Activated T-helper 2 cell treated with anti-CD3 and anti-CD28 coated beads, Interferon-gamma antibody, Interleukin-2, Interleukin-4, amounts not matched to agents 10 μg/mL and 5 μg/mL and 100 μg/mL, durations not matched to agents 14 hours and 24 hours and 36 hours (primary cell): ENCODE results near the gene DNAAF3. TPM values are rescaled to one million over a fixed set of nuclear protein-coding genes. Genes with fewer than 3 reads are reported as not detected.

Experiments
- DNase-seq: peaks from one replicate; pipeline ENCODE4 v3.0.0; 2021; ENCODE audit warnings: low spot score
- H3K27ac Mint-ChIP-seq: one replicate; pipeline ENCODE4 v1.8.0; 2021; ENCODE audit warnings: mixed read lengths
- H3K27me3 Mint-ChIP-seq: one replicate; pipeline ENCODE4 v1.8.0; 2021; ENCODE audit warnings: low read depth, mixed read lengths
- H3K36me3 Mint-ChIP-seq: one replicate; pipeline ENCODE4 v1.8.0; 2021; ENCODE audit warnings: low read depth, mixed read lengths
- H3K4me1 Mint-ChIP-seq: one replicate; pipeline ENCODE4 v1.8.0; 2021; ENCODE audit warnings: low read depth, mixed read lengths
- H3K4me3 Mint-ChIP-seq: one replicate; pipeline ENCODE4 v1.8.0; 2021; ENCODE audit warnings: low read depth, mild to moderate bottlenecking, moderate library complexity, mixed read lengths
- H3K9me3 Mint-ChIP-seq: one replicate; pipeline ENCODE4 v1.8.0; 2021; ENCODE audit warnings: mixed read lengths
- intact Hi-C: fragments of 100-400 bp; cut with micrococcal nuclease; formaldehyde crosslinking; loops from one replicate; pipeline ENCODE4 v1.15.1; 2023
- total RNA-seq: library from RNA; stranded (reverse); gene quantifications from 2 replicates; pipeline ENCODE4 v1.2.3, GENCODE V29; 2022

Gene DNAAF3
- total RNA-seq, 1 donor from 2014 or later, result 0.27 TPM

DNA sequence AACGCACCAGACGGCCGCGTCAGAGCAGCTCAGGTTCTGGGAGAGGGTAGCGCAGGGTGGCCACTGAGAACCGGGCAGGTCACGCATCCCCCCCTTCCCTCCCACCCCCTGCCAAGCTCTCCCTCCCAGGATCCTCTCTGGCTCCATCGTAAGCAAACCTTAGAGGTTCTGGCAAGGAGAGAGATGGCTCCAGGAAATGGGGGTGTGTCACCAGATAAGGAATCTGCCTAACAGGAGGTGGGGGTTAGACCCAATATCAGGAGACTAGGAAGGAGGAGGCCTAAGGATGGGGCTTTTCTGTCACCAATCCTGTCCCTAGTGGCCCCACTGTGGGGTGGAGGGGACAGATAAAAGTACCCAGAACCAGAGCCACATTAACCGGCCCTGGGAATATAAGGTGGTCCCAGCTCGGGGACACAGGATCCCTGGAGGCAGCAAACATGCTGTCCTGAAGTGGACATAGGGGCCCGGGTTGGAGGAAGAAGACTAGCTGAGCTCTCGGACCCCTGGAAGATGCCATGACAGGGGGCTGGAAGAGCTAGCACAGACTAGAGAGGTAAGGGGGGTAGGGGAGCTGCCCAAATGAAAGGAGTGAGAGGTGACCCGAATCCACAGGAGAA is 50.9 kb downstream of the DNAAF3 start:
- peak overlapping the region; percentile 100 for H3K4me3 Mint-ChIP-seq
- H3K4me1 Mint-ChIP-seq, result peaks cover 29% of the 10 kb centered on the region
- intact Hi-C loops, result loop anchor here (2.0 to 10.0 kb wide), 3 partner anchors 35 to 509 kb away; partner anchors contain the start of genes PPP6R1 and ZNF784
- peaks cover 20% of the 10 kb centered on the region for H3K36me3 Mint-ChIP-seq
- H3K9me3 Mint-ChIP-seq, result no peaks in the 10 kb centered on the region
- H3K27me3 Mint-ChIP-seq, result peaks cover 2% of the 10 kb centered on the region
- peak overlapping the region; percentile 93 for H3K27ac Mint-ChIP-seq
- DNase-seq, result no peak

DNA sequence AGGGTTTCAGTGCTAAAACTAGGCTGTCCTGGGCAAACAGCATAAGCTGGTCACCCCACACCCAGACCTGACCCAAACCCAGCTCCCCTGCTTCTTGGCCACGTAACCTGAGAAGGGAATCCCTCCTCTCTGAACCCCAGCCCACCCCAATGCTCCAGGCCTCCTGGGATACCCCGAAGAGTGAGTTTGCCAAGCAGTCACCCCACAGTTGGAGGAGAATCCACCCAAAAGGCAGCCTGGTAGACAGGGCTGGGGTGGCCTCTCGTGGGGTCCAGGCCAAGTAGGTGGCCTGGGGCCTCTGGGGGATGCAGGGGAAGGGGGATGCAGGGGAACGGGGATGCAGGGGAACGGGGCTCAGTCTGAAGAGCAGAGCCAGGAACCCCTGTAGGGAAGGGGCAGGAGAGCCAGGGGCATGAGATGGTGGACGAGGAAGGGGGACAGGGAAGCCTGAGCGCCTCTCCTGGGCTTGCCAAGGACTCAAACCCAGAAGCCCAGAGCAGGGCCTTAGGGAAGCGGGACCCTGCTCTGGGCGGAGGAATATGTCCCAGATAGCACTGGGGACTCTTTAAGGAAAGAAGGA is 51.8 kb downstream of the DNAAF3 start:
- Mint-ChIP-seq H3K27ac (no peak overlapping the region), H3K9me3 (no peaks in the 10 kb centered on the region), H3K4me1 (peaks cover 26% of the 10 kb centered on the region), H3K27me3 (no peaks in the 10 kb centered on the region), H3K36me3 (peaks cover 25% of the 10 kb centered on the region), H3K4me3 (peak overlapping the region; percentile 66)
- intact Hi-C loops, result loop anchor here (5.0 to 10.0 kb wide), 2 partner anchors 143 to 510 kb away; partner anchors contain the start of genes PPP6R1 and ZNF784
- no peak for DNase-seq

DNA sequence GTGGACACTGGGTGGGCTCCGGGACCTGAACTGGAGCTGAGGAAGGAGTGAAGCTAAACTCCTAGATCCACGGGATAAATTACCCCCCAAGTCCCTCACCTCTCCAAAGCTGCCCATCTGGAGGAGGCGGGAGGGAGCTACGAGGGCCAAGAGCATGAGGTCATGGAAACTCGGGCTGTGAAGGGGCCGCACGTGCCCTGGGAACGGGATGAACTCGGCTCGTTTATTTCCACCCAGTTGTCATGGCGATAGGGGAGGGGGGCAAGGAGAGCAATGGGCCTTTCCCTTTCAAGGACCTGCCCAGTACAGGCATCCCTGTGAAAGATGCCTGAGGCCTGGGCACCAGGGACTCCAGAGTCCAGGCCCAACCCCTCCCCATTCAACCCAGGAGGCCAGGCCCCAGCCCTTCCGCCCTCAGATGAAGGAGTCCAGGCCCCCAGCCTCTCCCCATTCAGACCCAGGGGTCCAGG is 52.8 kb downstream of the DNAAF3 start:
- Mint-ChIP-seq H3K27me3 (no peaks in the 10 kb centered on the region), H3K4me3 (no peak overlapping the region), H3K4me1 (peaks cover 21% of the 10 kb centered on the region), H3K36me3 (peaks cover 33% of the 10 kb centered on the region), H3K27ac (no peak overlapping the region), H3K9me3 (no peaks in the 10 kb centered on the region)
- intact Hi-C loops, result loop anchor here (10.0 kb wide), 1 partner anchor 511 kb away; the partner anchor contains the start of gene ZNF784
- no peak for DNase-seq

DNA sequence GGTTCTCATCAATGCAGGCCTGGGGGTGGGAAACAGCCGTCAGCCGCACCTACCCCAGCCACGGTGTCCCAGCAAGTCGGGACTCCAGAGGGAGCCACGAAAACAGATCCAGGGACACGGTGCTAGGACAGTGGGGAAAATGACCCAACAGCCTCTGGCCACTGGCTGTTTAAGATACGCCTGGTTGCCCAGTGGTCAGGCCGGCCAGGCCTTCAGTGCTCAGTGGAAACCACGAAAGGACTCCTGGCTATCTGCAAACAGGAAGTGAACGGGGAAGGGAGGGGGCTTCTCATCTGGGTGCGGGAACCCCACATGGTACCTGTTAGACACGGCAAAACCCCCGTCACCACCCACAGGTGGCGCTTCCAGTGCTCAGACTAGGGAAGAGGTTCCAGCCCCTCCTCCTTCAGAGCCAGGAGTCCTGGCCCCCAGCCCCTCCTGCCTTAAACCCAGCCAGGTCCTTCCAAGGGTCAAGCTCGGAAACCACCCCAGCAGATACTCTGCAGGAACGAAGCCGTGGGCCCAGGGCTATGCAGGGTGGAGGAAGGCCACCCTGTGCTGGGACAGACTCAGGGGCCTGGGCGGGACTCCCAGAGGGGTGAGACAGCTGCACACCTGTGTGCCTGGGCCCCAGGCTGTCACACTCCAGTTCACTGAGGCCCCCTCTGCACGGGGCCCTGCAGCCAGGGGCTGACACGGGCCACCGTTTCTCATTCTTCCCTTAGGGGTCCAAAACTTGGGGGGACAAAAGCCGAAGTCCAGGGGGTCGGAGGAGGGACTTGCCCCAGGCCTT is 53.4 kb downstream of the DNAAF3 start:
- no peaks in the 10 kb centered on the region for H3K9me3 Mint-ChIP-seq
- H3K4me1 Mint-ChIP-seq, result peaks cover 19% of the 10 kb centered on the region
- H3K27ac Mint-ChIP-seq, result no peak overlapping the region
- no peak overlapping the region for H3K4me3 Mint-ChIP-seq
- H3K27me3 Mint-ChIP-seq, result no peaks in the 10 kb centered on the region
- intact Hi-C loops, result loop anchor here (10.0 kb wide), 1 partner anchor 512 kb away; the partner anchor contains the start of gene ZNF784
- no peak for DNase-seq
- H3K36me3 Mint-ChIP-seq, result peaks cover 37% of the 10 kb centered on the region

DNA sequence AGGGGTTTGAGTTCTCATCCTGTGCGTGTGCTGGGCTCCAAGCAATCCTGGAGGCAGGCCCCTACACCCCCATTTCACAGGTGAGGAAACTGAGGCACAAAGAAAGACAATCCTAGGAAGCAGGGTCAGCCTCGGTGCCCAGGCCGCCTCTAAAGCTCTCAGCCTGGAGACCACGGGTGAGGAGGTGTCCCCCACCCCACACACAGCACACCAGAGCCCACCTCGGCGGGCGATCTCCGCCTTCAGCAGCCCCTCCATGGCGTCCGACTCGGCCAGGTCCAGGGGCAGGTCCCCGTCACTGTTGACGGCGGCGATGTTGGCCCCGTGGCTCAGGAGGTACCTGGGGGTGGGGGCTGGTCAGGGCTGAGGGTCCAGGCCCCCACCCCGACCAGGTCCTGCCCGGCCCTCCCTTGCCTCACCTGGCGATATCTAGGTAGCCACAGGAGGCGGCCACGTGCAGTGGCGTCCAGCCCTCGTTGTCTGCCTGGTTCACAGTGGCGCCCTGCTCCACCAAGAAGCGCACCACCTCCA is 54.1 kb downstream of the DNAAF3 start:
- Mint-ChIP-seq H3K9me3 (no peaks in the 10 kb centered on the region), H3K4me3 (no peak overlapping the region), H3K27ac (no peak overlapping the region), H3K36me3 (peaks cover 40% of the 10 kb centered on the region), H3K4me1 (peaks cover 17% of the 10 kb centered on the region), H3K27me3 (no peaks in the 10 kb centered on the region)
- intact Hi-C loops, result loop anchor here (10.0 kb wide), 1 partner anchor 512 kb away; the partner anchor contains the start of gene ZNF784
- no peak for DNase-seq

DNA sequence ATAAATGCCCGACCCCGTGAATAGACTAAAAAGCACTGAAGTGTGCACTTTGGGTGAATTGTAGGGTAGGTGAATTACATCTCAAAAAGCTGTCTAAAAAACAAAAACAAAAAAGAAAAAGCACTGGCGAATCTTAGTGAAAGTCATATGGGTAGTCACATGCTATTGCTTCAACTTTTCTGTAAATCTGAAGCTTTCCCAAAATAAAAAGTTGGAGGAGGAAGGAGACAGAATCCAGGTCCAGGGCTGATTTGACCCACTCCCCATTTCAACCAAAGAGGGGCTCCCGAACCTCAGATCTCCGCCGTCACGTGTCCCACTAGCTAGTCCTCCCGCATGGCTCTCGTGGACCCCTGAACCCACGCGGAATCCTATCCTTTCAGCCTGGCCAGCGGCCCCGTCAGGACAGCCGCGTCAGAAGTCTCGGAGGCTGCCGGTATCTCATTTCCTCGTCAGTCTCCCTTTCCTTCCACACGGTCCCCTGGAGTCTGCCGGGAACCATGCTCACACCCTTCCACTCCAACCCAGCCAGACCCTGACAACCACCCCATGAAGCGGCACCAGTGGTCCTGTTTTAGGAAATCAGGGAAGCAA is 55.1 kb downstream of the DNAAF3 start:
- intact Hi-C loops, result loop anchor here (10.0 kb wide), 1 partner anchor 513 kb away; the partner anchor contains the start of gene ZNF784
- peaks cover 15% of the 10 kb centered on the region for H3K4me1 Mint-ChIP-seq
- no peak for DNase-seq
- H3K4me3 Mint-ChIP-seq, result no peak overlapping the region
- no peaks in the 10 kb centered on the region for H3K27me3 Mint-ChIP-seq
- no peak overlapping the region for H3K27ac Mint-ChIP-seq
- H3K9me3 Mint-ChIP-seq, result no peaks in the 10 kb centered on the region
- peaks cover 42% of the 10 kb centered on the region for H3K36me3 Mint-ChIP-seq

DNA sequence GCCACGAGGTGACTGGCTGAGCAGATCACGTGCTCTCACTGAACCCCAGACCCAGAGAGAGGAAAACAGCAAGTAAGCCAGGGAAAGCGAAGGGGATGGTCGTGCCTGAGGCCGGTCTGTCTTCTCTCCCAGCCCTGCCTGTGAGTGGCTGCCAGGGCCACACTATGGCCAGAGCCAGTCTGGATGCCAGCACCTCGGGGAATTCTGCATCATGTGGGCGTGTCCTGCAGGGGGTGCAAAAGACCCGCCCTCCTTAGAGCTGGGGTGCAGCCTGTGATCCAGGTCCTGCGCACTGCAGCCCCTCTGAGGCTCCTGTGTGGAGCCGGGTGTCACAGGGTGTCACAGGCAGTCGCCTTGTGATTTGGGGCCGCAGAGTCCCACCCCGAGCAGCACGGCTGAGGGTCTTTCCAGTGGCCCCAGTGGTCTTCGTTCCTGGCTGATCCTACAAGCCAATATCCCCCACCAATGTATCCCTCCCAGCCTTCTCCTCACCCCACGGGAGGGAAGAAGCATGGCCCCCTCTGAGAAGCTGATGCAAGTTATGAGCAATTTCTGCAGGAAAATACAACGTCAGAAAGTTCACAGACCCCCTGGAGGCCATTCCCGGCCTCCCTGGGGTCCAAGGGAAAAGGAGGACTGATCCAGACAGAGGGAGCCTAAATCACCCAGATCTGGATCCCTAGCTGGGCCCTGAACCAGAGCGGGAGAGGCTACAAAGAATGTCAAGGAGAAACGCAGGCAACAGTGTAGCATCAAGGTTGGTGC is 56.7 kb downstream of the DNAAF3 start:
- no peak overlapping the region for H3K27ac Mint-ChIP-seq
- H3K9me3 Mint-ChIP-seq, result no peaks in the 10 kb centered on the region
- no peak overlapping the region for H3K4me3 Mint-ChIP-seq
- intact Hi-C loops, result loop anchor here (10.0 kb wide), 1 partner anchor 515 kb away; the partner anchor contains the start of gene ZNF784
- H3K27me3 Mint-ChIP-seq, result no peaks in the 10 kb centered on the region
- peaks cover 45% of the 10 kb centered on the region for H3K36me3 Mint-ChIP-seq
- DNase-seq, result no peak
- no peaks in the 10 kb centered on the region for H3K4me1 Mint-ChIP-seq

Other genes starting within 250 kb of the DNAAF3 start
- not detected in 2 replicates for gene NLRP7, start 219.1 kb downstream of the DNAAF3 start, total RNA-seq
- 13.5 and 14.1 TPM in 2 replicates for gene NLRP2, start 200.2 kb downstream of the DNAAF3 start, total RNA-seq
- 0.37 and 0.50 TPM in 2 replicates for gene GP6, start 128.3 kb downstream of the DNAAF3 start, total RNA-seq
- 18.3 and 18.9 TPM in 2 replicates for gene RDH13, start 103.5 kb downstream of the DNAAF3 start, total RNA-seq
- 4.9 and 6.6 TPM in 2 replicates for gene EPS8L1, start 90.7 kb downstream of the DNAAF3 start, total RNA-seq
- gene PPP1R12C, start 49.0 kb downstream of the DNAAF3 start, total RNA-seq, result 104 and 108 TPM in 2 replicates
- 0.27 and 1.3 TPM in 2 replicates for gene TNNT1, start 17.4 kb downstream of the DNAAF3 start, total RNA-seq
- gene TNNI3, start 8.9 kb downstream of the DNAAF3 start, total RNA-seq, result not detected in 2 replicates
- 0.23 TPM in 1 of 2 replicates, not detected in the other for gene SYT5, start 13.7 kb upstream of the DNAAF3 start, total RNA-seq
- gene PTPRH, start 42.9 kb upstream of the DNAAF3 start, total RNA-seq, result not detected in 2 replicates
- 6.0 and 6.7 TPM in 2 replicates for gene TMEM86B, start 62.1 kb upstream of the DNAAF3 start, total RNA-seq
- 180 and 183 TPM in 2 replicates for gene PPP6R1, start 92.4 kb upstream of the DNAAF3 start, total RNA-seq
- gene HSPBP1, start 113.5 kb upstream of the DNAAF3 start, total RNA-seq, result 59.0 and 59.3 TPM in 2 replicates
- 5.8 and 6.0 TPM in 2 replicates for gene BRSK1, start 117.4 kb upstream of the DNAAF3 start, total RNA-seq
- gene TMEM150B, start 158.7 kb upstream of the DNAAF3 start, total RNA-seq, result 0.41 and 0.46 TPM in 2 replicates
- 34.3 and 35.3 TPM in 2 replicates for gene KMT5C, start 173.3 kb upstream of the DNAAF3 start, total RNA-seq
- 1.8 TPM in 1 of 2 replicates, not detected in the other for gene COX6B2, start 188.1 kb upstream of the DNAAF3 start, total RNA-seq
- not detected in 2 replicates for gene GARIN5B, start 196.6 kb upstream of the DNAAF3 start, total RNA-seq
- 0.25 and 0.32 TPM in 2 replicates for gene IL11, start 203.8 kb upstream of the DNAAF3 start, total RNA-seq
- not detected in 2 replicates for gene TMEM190, start 210.2 kb upstream of the DNAAF3 start, total RNA-seq
- 7.9 and 10.5 TPM in 2 replicates for gene TMEM238, start 217.7 kb upstream of the DNAAF3 start, total RNA-seq
- gene RPL28, start 219.3 kb upstream of the DNAAF3 start, total RNA-seq, result 2,206 and 2,207 TPM in 2 replicates
- 210 and 220 TPM in 2 replicates for gene UBE2S, start 241.2 kb upstream of the DNAAF3 start, total RNA-seq